Naive B cell (primary cell): ENCODE data around the gene GOSR1. TPM values are rescaled to one million over a fixed set of nuclear protein-coding genes. Genes with fewer than 3 reads are reported as not detected.
"Not testable (repeated sequence)": the region's sequence is repeated elsewhere in the genome, so short reads cannot be mapped to it uniquely, and the experiment has no call there.

Source experiments
- ATAC-seq, 2 donors: fragments of 150-1000 bp; cut with Tn5 transposase; 2 replicates each; pipeline ENCODE4 v1.10.0; 2021; ENCODE audit warnings: low read depth in 2 of 2, mild to moderate bottlenecking in 2 of 2, moderate library complexity in 2 of 2
- DNase-seq: peaks from one replicate; pipeline ENCODE4 v3.0.0; 2022
- H3K27ac Mint-ChIP-seq, 6 donors: one replicate each; pipeline ENCODE4 v1.8.0; 2020 to 2022; ENCODE audit warnings: mild to moderate bottlenecking in 6 of 6, mixed read lengths in 6 of 6, moderate library complexity in 5 of 6, inconsistent platforms in 2 of 6
- H3K27me3 Mint-ChIP-seq, 3 donors: one replicate each; pipeline ENCODE4 v1.8.0; 2021 to 2022; ENCODE audit warnings: mixed read lengths in 3 of 3, mild to moderate bottlenecking in 1 of 3
- H3K36me3 Mint-ChIP-seq, 2 donors: one replicate each; pipeline ENCODE4 v1.8.0; 2020 to 2022; ENCODE audit warnings: mixed read lengths in 2 of 2, inconsistent platforms in 1 of 2, mild to moderate bottlenecking in 1 of 2
- H3K4me1 Mint-ChIP-seq, 3 donors: one replicate each; pipeline ENCODE4 v1.8.0; 2020 to 2022; ENCODE audit warnings: mixed read lengths in 3 of 3, inconsistent platforms in 1 of 3, mild to moderate bottlenecking in 1 of 3, moderate library complexity in 1 of 3
- H3K4me3 Mint-ChIP-seq, 8 donors: one replicate each; pipeline ENCODE4 v1.8.0; 2020 to 2022; ENCODE audit warnings: mild to moderate bottlenecking in 8 of 8, mixed read lengths in 8 of 8, moderate library complexity in 8 of 8, inconsistent platforms in 2 of 8
- H3K9me3 Mint-ChIP-seq, 7 donors: one replicate each; pipeline ENCODE4 v1.8.0; 2020 to 2022; ENCODE audit warnings: mixed read lengths in 7 of 7, mild to moderate bottlenecking in 5 of 7, inconsistent platforms in 2 of 7, moderate library complexity in 1 of 7
- polyA plus RNA-seq, 6 donors: library from polyadenylated mRNA; unstranded; fragments of 300-500 nt; fragmentation: Illumina TruSeq; gene quantifications; one replicate each; pipeline ENCODE4 v1.2.3, GENCODE V29; 2021; ENCODE audit warnings: low read depth in 6 of 6

Gene GOSR1
- polyA plus RNA-seq, 6 donors from 2014 or later, result 61.4 to 85.5 (median 70.3) TPM

- ATAC-seq, DNase-seq, H3K9me3 Mint-ChIP-seq, H3K4me3 Mint-ChIP-seq, H3K36me3 Mint-ChIP-seq: not testable (repeated sequence)
- peaks cover 0 to 17% (median 0%) of the 10 kb centered on the region in 3 donors for H3K27me3 Mint-ChIP-seq
- H3K4me1 Mint-ChIP-seq, result peaks cover 4 to 15% (median 9%) of the 10 kb centered on the region in 3 donors
- peak overlapping the region in 3 of 6 donors; percentile 28 to 86 (median 68) for H3K27ac Mint-ChIP-seq
Observed at GRCh38 chr17:30563131-30563904, 86.1 kb downstream of the GOSR1 start.

DNA sequence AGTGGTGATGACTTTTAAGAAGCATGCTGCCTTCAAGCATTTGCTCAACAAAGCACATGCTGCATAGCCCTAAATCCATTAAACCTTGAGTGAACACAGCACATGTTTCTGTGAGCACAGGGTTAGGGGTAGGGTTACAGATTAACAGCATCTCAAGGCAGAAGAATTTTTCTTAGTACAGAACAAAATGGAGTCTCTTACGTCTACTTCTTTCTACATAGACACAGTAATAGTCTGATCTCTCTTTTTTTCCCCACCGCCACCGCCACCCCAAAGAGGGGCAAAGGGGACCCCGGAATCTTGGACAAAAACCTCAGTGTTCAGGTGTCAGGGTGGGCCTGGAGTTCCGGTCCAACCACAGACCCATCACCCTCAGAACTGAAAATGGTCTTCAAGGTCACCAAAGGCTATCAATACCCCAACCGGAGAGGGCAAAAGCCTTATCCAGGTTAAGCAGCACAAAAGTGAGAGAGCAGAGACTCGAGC is 86.7 kb downstream of the GOSR1 start:
- H3K27ac Mint-ChIP-seq, H3K36me3 Mint-ChIP-seq: not testable (repeated sequence)

GRCh38 chr17:30564422-30565072 is 87.3 kb downstream of the GOSR1 start:
- not testable (repeated sequence) for H3K9me3 Mint-ChIP-seq, DNase-seq, H3K36me3 Mint-ChIP-seq, ATAC-seq
- H3K27me3 Mint-ChIP-seq, result peaks cover 0 to 25% (median 12%) of the 10 kb centered on the region in 3 donors
- H3K4me1 Mint-ChIP-seq, result peaks cover 4 to 15% (median 9%) of the 10 kb centered on the region in 3 donors
- peak overlapping the region in 1 of 8 donors; percentile 34 for H3K4me3 Mint-ChIP-seq
- H3K27ac Mint-ChIP-seq, result peak overlapping the region in 1 of 6 donors; percentile 70

More for the DNA sequence above, 86.7 kb downstream of the GOSR1 start:
- ATAC-seq, DNase-seq, H3K4me3 Mint-ChIP-seq, H3K9me3 Mint-ChIP-seq: not testable (repeated sequence)
- peaks cover 0 to 22% (median 6%) of the 10 kb centered on the region in 3 donors for H3K27me3 Mint-ChIP-seq
- H3K4me1 Mint-ChIP-seq, result peaks cover 4 to 15% (median 9%) of the 10 kb centered on the region in 3 donors

DNA sequence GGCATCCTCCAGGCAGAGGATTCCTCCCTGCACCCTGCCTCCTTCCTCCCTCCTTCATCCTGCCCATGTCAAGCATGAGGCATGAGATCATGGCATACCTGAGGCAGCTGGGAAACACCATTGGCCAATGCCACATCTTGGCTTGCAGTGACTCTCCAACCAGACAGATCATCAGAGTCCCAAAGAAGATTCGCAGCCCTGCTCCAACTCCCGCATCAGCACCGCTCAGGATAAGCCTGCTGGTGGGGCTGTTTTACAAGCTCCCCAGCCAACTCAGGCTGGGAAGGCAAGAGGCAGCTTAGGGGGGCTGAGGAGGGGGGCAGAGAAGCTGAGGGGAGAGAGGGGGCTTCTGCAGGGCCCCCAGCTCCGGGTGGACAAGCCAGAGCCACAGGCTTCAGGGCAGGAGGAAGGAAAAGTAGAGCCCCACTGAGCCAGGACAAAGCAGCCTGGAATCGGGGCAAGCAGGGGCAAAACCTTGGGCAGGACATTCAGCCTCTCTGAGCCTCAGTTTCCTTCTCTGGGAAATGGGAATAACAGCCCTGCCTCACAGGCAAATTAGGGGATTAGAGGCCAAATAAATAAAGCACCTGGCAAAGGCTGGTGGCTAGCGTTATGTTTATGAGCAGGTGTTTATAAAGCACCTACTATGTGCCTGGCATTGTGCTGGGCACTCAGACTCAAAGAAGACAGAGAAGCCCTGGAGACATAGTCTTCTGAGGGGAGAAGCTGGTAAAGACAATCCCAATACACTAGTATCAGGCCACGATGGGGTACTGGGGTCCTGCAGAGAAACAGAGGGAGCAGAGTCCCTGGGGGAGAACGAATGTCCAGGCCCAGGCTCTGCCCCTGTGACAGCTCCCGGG is 88.1 kb downstream of the GOSR1 start:
- no peaks in the 10 kb centered on the region for H3K9me3 Mint-ChIP-seq
- DNase-seq, result no peak
- H3K27ac Mint-ChIP-seq, result no peak overlapping the region
- H3K27me3 Mint-ChIP-seq, result peaks cover 0 to 27% (median 14%) of the 10 kb centered on the region in 3 donors
- H3K4me1 Mint-ChIP-seq, result peaks cover 4 to 15% (median 9%) of the 10 kb centered on the region in 3 donors
- H3K36me3 Mint-ChIP-seq, result no peaks in the 10 kb centered on the region
- no peak for ATAC-seq
- no peak overlapping the region for H3K4me3 Mint-ChIP-seq

GRCh38 chr17:30566104-30566503 is 88.9 kb downstream of the GOSR1 start:
- Mint-ChIP-seq H3K4me1 (peaks cover 4 to 15% (median 9%) of the 10 kb centered on the region in 3 donors), H3K27me3 (peaks cover 0 to 27% (median 14%) of the 10 kb centered on the region in 3 donors), H3K27ac (peak overlapping the region in 1 of 6 donors; percentile 37)
- not testable (repeated sequence) for H3K36me3 Mint-ChIP-seq, ATAC-seq, H3K4me3 Mint-ChIP-seq, DNase-seq, H3K9me3 Mint-ChIP-seq

DNA sequence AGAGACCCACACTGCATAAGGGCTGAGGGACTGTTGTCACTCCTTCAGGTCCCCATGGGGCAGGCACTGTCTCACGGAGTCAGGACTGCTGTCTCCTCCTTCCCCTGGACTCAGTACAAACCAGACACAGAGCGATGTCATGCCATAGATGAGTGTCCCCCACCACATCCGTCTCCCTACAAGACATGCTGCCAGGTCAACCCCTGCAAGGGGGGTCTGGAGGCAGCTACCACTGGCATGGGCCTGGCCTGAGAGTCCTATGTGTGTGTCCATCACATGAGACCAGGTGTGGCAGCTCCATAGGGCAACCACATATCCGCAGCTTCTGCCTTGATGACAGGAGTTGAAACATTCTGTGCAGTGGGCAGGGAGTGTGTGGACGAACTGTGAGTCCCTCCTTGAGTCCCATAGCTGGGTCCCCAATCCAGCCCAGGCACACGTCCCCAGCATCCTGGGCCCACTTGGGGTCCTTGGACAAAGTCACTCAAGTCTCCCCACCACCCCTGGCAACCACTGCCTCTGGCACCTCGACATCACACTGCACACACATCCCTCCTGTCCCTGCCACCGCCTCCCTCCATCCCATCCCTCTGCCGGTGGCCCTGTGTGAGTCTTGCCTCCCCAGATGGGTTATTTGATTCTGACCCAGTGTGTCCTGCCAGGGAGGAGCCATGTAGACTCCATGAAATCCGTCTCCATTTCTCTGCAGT is 89.5 kb downstream of the GOSR1 start:
- ATAC-seq, H3K9me3 Mint-ChIP-seq, DNase-seq, H3K27ac Mint-ChIP-seq, H3K36me3 Mint-ChIP-seq: not testable (repeated sequence)
- Mint-ChIP-seq H3K27me3 (peaks cover 0 to 27% (median 14%) of the 10 kb centered on the region in 3 donors), H3K4me1 (peaks cover 4 to 15% (median 9%) of the 10 kb centered on the region in 3 donors), H3K4me3 (peak overlapping the region in 1 of 8 donors; percentile 67)

DNA sequence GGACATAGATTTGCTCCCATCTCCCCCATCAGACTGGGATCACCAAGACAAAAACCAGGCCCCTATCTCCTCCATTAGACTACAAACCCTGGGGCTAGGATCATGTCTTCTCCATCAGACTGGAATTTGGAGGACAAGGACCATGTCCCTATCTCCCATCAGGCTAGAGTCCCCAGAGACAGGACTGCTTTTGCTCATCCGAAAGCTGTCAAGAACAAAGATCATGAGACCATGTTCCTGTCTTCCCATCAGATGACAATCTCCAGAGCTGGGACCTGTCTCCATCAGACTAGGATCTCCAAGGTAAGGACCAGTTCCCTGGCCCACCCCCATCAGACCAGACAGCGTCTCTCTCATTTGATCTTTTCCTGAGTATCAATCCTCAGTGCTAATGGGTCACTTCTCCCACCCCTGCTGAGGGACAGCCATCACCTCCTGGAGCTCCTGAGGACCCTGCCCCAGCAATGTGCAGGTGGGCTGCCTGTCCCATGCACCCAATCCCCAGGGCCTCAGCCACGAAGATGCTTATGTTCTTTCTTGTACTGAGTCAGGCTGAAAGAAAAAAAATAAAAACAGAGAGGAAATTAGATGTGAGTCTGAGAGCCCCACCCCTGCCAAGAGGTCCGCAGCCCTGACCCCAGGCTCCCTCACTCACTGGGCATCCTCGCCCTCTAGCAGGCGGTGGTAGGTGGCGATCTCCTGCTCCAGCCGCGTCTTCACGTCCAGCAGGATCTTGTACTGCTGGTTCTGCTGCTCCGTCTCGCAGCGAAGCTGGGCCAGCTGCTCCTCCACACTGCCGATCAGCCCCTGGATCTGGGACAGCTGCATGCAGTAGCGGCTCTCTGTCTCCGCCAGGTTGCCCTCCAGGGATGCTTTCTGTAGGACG is 90.3 kb downstream of the GOSR1 start:
- DNase-seq (no peak), ATAC-seq (no peak)
- H3K27me3 Mint-ChIP-seq, result peaks cover 0 to 33% (median 14%) of the 10 kb centered on the region in 3 donors
- H3K27ac Mint-ChIP-seq, result peak overlapping the region in 1 of 6 donors; percentile 42
- H3K9me3 Mint-ChIP-seq, result no peaks in the 10 kb centered on the region
- no peaks in the 10 kb centered on the region for H3K36me3 Mint-ChIP-seq
- H3K4me1 Mint-ChIP-seq, result peaks cover 4 to 15% (median 9%) of the 10 kb centered on the region in 3 donors
- peak overlapping the region in 1 of 8 donors; percentile 67 for H3K4me3 Mint-ChIP-seq

DNA sequence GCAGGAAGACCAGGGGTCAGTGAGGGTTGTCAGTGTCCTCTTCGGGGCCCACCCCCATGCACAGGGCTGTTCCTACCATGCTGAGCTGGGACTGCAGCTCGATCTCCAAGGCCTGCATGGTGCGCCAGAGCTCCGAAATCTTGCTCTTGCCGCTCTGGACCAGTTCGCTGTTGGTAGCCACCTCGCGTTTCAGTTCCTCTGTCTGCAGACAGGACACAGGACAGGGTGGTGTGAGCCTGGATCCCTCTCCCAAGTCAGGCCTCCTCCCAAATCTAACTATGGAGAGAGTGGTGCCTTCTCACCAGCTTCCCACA is 90.9 kb downstream of the GOSR1 start:
- Mint-ChIP-seq H3K27ac (peak overlapping the region in 1 of 6 donors; percentile 47), H3K9me3 (no peaks in the 10 kb centered on the region), H3K4me3 (no peak overlapping the region), H3K36me3 (no peaks in the 10 kb centered on the region), H3K27me3 (peaks cover 0 to 33% (median 17%) of the 10 kb centered on the region in 3 donors), H3K4me1 (peaks cover 4 to 15% (median 9%) of the 10 kb centered on the region in 3 donors)
- ATAC-seq (no peak), DNase-seq (no peak)

DNA sequence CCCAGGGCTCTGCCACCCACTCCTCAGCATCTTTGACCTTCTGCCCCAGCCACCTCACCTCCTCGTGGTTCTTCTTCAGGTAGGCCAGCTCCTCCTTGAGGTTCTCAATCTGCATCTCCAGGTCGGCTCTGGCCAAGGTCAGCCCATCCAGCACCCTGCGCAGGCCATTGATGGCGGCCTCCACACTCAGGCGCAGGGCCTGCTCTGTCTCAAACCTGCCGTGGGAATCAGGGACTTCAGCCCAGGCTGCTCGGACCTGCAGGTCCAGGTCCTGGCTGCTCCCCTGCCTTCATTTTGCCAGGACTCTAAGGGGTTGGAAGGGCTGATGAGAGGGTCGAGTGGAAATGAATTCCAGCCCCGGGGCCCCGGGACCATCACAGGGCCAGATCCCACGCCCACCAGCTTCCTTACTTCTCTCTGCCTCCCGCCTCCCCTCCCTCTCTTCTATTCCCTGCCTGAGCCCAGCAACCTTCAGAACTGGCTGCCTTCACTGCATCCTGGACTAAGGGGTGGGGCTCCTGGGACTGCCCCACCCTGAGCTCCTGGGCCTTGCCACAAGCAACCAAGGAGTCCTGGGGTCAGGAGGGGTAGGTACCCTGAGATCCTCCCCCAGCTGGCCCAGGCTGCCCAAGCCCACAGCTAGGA is 92.4 kb downstream of the GOSR1 start:
- not testable (repeated sequence) for H3K4me3 Mint-ChIP-seq, H3K9me3 Mint-ChIP-seq, ATAC-seq, DNase-seq, H3K36me3 Mint-ChIP-seq, H3K4me1 Mint-ChIP-seq
- Mint-ChIP-seq H3K27ac (peak overlapping the region in 1 of 6 donors; percentile 16), H3K27me3 (peaks cover 0 to 34% (median 21%) of the 10 kb centered on the region in 3 donors)

GRCh38 chr17:30570191-30570590 is 93.0 kb downstream of the GOSR1 start:
- no peaks in the 10 kb centered on the region for H3K36me3 Mint-ChIP-seq

GRCh38 chr17:30570596-30571265 is 93.5 kb downstream of the GOSR1 start:
- peaks cover 0 to 37% (median 21%) of the 10 kb centered on the region in 3 donors for H3K27me3 Mint-ChIP-seq
- H3K9me3 Mint-ChIP-seq, result no peaks in the 10 kb centered on the region
- no peak overlapping the region for H3K27ac Mint-ChIP-seq
- peak overlapping the region in 1 of 8 donors; percentile 59 for H3K4me3 Mint-ChIP-seq
- H3K4me1 Mint-ChIP-seq, result no peaks in the 10 kb centered on the region
- DNase-seq (no peak), ATAC-seq (no peak)
- H3K36me3 Mint-ChIP-seq, result no peaks in the 10 kb centered on the region

More at GRCh38 chr17:30570191-30570590, 93.0 kb downstream of the GOSR1 start:
- Mint-ChIP-seq H3K9me3 (no peaks in the 10 kb centered on the region), H3K4me3 (no peak overlapping the region), H3K27ac (peak overlapping the region in 1 of 6 donors; percentile 16), H3K27me3 (peaks cover 0 to 37% (median 21%) of the 10 kb centered on the region in 3 donors), H3K4me1 (no peaks in the 10 kb centered on the region)
- ATAC-seq (no peak), DNase-seq (no peak)
